ENCODE results near the gene ARHGAP23. TPM values are rescaled to one million over a fixed set of nuclear protein-coding genes. Genes with fewer than 3 reads are reported as not detected.

ARHGAP23 gene
- total RNA-seq, 2 experiments from 2014 or later: 0.73 TPM; not detected in 1

DNA sequence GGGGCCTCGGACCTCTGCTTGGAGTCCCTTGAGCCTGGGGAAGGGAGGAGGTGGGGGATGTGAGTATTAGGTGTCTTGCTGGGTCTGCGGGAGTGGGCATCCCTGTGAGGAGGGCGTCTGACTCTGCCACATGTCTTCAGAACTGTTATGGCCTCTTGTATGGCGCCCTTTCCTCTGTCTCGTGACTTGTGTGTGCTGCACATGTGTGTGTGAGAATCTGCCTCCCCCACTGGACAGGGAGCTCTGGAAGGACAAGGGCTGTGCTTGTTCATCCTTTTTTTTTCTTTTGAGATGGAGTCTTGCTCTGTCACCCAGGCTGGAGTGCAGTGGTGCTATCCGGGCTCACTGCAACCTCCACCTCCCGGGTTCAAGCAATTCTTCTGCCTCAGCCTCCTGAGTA, 33.4 kb downstream of the ARHGAP23 start:
- DNase-seq (no peak), ATAC-seq (ENCODE audit: poor library complexity) (no peak)
- H3K4me1 Mint-ChIP-seq (ENCODE audit: low read depth): no peaks in the 10 kb centered on the region
- H3K4me1 ChIP-seq (ENCODE audit: insufficient read depth, low read length): no peaks in the 10 kb centered on the region
- H3K9me3 ChIP-seq (ENCODE audit: control insufficient read depth in 1 of 2, insufficient read depth in 1 of 2, low read length in 2 of 2): no peaks in the 10 kb centered on the region
- H3K36me3 ChIP-seq (ENCODE audit: insufficient read depth, low read length): no peaks in the 10 kb centered on the region
- H3K4me3 Mint-ChIP-seq: no peak overlapping the region
- TF ChIP-seq, protein P1, sequence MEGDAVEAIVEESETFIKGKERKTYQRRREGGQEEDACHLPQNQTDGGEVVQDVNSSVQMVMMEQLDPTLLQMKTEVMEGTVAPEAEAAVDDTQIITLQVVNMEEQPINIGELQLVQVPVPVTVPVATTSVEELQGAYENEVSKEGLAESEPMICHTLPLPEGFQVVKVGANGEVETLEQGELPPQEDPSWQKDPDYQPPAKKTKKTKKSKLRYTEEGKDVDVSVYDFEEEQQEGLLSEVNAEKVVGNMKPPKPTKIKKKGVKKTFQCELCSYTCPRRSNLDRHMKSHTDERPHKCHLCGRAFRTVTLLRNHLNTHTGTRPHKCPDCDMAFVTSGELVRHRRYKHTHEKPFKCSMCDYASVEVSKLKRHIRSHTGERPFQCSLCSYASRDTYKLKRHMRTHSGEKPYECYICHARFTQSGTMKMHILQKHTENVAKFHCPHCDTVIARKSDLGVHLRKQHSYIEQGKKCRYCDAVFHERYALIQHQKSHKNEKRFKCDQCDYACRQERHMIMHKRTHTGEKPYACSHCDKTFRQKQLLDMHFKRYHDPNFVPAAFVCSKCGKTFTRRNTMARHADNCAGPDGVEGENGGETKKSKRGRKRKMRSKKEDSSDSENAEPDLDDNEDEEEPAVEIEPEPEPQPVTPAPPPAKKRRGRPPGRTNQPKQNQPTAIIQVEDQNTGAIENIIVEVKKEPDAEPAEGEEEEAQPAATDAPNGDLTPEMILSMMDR (IDR thresholded peaks at IDR 0.05): no peak
- H3K36me3 Mint-ChIP-seq (ENCODE audit: low read depth): no peaks in the 10 kb centered on the region
- H3K9me3 Mint-ChIP-seq: no peaks in the 10 kb centered on the region
- peaks cover 7% of the 10 kb centered on the region for H3K27me3 Mint-ChIP-seq
- intact Hi-C loops (cut with DNase I, micrococcal nuclease): no loop called here
- no peak overlapping the region for H3K27ac Mint-ChIP-seq
- H3K27me3 ChIP-seq (ENCODE audit: control insufficient read depth in 1 of 2, insufficient read depth in 2 of 2, low read length in 2 of 2): no peaks in the 10 kb centered on the region
- POLR2A ChIA-PET: no interaction called here
- CTCF ChIA-PET: no interaction called here
- H3K4me3 ChIP-seq (ENCODE audit: low read length): no peak overlapping the region
- no peak overlapping the region for H3K27ac ChIP-seq (ENCODE audit: low read depth in 1 of 2, low read length in 2 of 2)

DNA sequence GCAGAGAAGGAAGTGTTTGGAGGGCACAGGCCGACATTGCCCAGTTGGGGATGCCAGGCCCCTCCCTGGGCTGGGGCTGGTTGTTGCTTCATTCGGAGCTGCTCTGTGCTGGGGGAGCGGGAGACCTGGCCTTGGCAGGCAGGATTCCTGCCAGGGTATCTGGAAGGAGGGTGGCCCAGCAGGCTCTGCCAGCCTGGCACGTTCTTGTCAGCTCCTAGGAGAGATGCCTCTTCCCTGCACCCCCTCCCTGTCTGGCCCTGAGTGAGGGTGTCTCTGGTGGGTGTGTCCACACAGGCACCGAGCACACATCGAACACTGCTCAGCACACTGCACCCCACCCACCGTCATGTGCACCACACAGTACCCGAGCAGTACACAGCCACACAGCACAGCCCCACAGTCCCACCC, 35.2 kb downstream of the ARHGAP23 start:
- ATAC-seq (ENCODE audit: poor library complexity): no peak
- Histone ChIP-seq H3K9me3 (ENCODE audit: control insufficient read depth in 1 of 2, insufficient read depth in 1 of 2, low read length in 2 of 2) (no peaks in the 10 kb centered on the region), H3K36me3 (ENCODE audit: insufficient read depth, low read length) (no peaks in the 10 kb centered on the region), H3K27me3 (ENCODE audit: control insufficient read depth in 1 of 2, insufficient read depth in 2 of 2, low read length in 2 of 2) (no peaks in the 10 kb centered on the region), H3K4me1 (ENCODE audit: insufficient read depth, low read length) (no peaks in the 10 kb centered on the region), H3K27ac (ENCODE audit: low read depth in 1 of 2, low read length in 2 of 2) (no peak overlapping the region), H3K4me3 (ENCODE audit: low read length) (no peak overlapping the region)
- Mint-ChIP-seq H3K36me3 (ENCODE audit: low read depth) (no peaks in the 10 kb centered on the region), H3K27ac (no peak overlapping the region), H3K4me3 (no peak overlapping the region), H3K4me1 (ENCODE audit: low read depth) (no peaks in the 10 kb centered on the region), H3K9me3 (no peaks in the 10 kb centered on the region), H3K27me3 (no peaks in the 10 kb centered on the region)
- no peak for DNase-seq
- intact Hi-C loops (cut with DNase I, micrococcal nuclease): no loop called here
- TF ChIP-seq, protein P1 (IDR thresholded peaks at IDR 0.05): no peak
- CTCF ChIA-PET: no interaction called here
- POLR2A ChIA-PET: no interaction called here

DNA sequence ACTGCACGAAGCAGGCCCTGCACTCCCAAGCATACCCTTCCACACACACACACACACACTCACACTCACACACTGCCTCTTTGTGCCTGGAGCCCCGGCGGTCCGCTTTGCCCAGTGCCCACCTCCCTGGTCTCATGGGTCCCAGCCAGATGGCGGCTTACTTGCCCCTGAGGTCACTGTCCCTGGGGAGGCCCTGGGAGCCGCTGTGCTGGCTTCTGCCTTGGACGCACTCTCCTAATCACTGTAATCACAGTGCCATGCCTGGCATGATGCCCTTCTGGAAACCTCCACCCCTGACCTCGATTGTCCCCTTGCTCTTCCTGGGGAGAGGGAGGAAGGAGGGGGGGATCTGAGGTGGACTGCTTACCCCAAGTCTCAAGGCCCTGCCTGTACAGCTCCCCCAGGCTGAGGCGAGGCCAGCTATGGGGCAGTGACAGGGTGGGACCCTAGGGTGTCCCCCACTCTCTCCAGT, 36.0 kb downstream of the ARHGAP23 start:
- CTCF ChIA-PET: no interaction called here
- H3K27ac Mint-ChIP-seq: no peak overlapping the region
- H3K4me1 Mint-ChIP-seq (ENCODE audit: low read depth): no peaks in the 10 kb centered on the region
- Histone ChIP-seq H3K36me3 (ENCODE audit: insufficient read depth, low read length) (no peaks in the 10 kb centered on the region), H3K27me3 (ENCODE audit: control insufficient read depth in 1 of 2, insufficient read depth in 2 of 2, low read length in 2 of 2) (no peaks in the 10 kb centered on the region), H3K9me3 (ENCODE audit: control insufficient read depth in 1 of 2, insufficient read depth in 1 of 2, low read length in 2 of 2) (no peaks in the 10 kb centered on the region), H3K4me3 (ENCODE audit: low read length) (no peak overlapping the region), H3K27ac (ENCODE audit: low read depth in 1 of 2, low read length in 2 of 2) (no peak overlapping the region), H3K4me1 (ENCODE audit: insufficient read depth, low read length) (no peaks in the 10 kb centered on the region)
- ATAC-seq (ENCODE audit: poor library complexity): no peak
- TF ChIP-seq, protein P1 (IDR thresholded peaks at IDR 0.05): no peak
- intact Hi-C loops (cut with DNase I, micrococcal nuclease): no loop called here
- H3K4me3 Mint-ChIP-seq: no peak overlapping the region
- H3K36me3 Mint-ChIP-seq (ENCODE audit: low read depth): no peaks in the 10 kb centered on the region
- POLR2A ChIA-PET: no interaction called here
- no peaks in the 10 kb centered on the region for H3K27me3 Mint-ChIP-seq
- no peak for DNase-seq
- no peaks in the 10 kb centered on the region for H3K9me3 Mint-ChIP-seq

Measured in CD4-positive, alpha-beta T cell (primary cell).